Daoy (cell line): ENCODE measurements around the gene FGD5. TPM values are rescaled to one million over a fixed set of nuclear protein-coding genes. Genes with fewer than 3 reads are reported as not detected.
"Not testable (repeated sequence)": the region's sequence is repeated elsewhere in the genome, so short reads cannot be mapped to it uniquely, and the experiment has no call there.

ENCODE experiments used
- DNase-seq: peaks from one replicate; pipeline ENCODE4 v3.0.0-alpha.2; 2015; ENCODE audit warnings: low read depth
- total RNA-seq: library from RNA; depleted of rRNA; stranded (reverse); fragments of >200 nt; shearing (Covaris generic); gene quantifications from 2 replicates; pipeline ENCODE4 v1.2.3, GENCODE V29; 2014

The FGD5 gene
- total RNA-seq, 1 experiment from 2014 or later, result 7.0 TPM

- DNase-seq, result peak; percentile 24
Observed at GRCh38 chr3:14877469-14877868, 58.7 kb downstream of the FGD5 start.

- DNase-seq, result peak; percentile 42
Observed at GRCh38 chr3:14879211-14879874, 60.6 kb downstream of the FGD5 start.

- DNase-seq, result no peak
Observed at GRCh38 chr3:14880447-14881106, 61.8 kb downstream of the FGD5 start.

- DNase-seq, result no peak
Observed at GRCh38 chr3:14883226-14883625, 64.5 kb downstream of the FGD5 start.

- peak; percentile 26 for DNase-seq
Observed at GRCh38 chr3:14884665-14885064, 65.9 kb downstream of the FGD5 start.

GRCh38 chr3:14885307-14885706, 66.5 kb downstream of the FGD5 start:
- peak; percentile 30 for DNase-seq

GRCh38 chr3:14886101-14886500, 67.3 kb downstream of the FGD5 start:
- no peak for DNase-seq

GRCh38 chr3:14889205-14889604, 70.4 kb downstream of the FGD5 start:
- DNase-seq, result no peak

- no peak for DNase-seq
Observed at GRCh38 chr3:14889943-14890342, 71.2 kb downstream of the FGD5 start.

DNA sequence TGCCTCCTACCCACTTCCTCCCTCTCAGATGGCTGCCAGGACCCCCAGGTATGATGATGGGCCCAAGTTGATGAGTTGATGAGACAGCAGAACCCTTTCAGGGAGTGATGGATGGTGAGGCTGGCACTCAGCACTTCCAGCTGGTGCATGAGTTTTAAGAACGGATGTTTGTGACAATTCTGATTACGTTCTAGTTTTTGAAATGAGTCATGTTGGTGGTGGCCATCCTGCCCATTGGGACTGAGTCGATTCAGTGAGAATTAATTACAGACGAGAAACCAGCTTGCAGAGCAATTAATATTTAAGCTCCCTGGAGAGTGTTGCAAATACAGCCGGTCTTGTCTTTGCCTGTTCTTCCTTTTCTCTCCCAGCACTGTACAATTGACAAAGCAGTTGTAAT, 71.7 kb downstream of the FGD5 start:
- peak; percentile 58 for DNase-seq

DNA sequence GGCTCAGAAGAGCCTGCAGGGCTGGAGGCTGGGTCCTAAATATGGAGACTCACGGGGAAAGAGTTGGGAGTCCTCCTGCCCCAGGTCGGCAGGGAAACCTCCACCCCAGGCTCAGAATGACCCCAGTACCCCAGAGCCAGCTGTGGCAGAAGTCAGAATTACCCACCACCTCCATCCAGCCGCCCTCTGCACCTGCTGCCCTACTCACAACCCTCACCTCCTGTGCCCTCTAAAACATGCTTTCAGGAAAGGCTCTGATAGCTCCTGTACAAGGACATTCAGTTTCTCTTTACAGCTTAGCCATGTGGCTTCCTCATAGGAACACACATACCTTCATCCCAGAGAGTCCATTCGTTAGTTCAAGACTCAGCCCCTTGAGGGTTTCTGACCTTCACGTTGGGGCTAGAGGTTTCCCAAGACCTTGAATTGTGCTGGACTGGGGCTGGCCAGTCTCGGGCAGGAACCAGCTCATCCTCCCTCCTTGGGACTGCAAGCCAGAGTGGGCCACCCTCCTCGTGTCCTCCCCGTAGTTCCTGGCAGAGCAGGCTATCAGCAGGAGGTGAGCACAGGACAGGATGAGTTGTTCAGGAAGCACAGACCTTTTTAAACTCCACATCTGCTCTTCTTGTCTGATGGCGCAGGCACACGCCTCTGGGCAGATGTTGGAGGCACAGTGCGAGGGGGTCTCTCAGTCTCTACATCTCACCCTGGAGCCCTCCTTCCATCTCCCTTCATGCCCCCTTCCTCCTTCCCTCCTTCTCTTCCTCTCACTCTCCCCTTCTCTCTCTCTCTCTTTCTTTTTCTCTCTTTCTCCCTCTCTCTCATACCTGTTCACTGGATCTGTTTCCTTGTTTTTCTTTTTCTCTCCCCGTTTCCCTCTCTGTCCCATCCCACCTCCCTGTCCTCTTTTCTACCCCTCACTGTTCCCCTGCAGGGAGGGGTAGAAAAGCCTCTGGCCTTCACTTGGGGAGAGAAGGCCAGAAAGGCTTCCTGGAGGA, 72.7 kb downstream of the FGD5 start:
- DNase-seq, result no peak

DNA sequence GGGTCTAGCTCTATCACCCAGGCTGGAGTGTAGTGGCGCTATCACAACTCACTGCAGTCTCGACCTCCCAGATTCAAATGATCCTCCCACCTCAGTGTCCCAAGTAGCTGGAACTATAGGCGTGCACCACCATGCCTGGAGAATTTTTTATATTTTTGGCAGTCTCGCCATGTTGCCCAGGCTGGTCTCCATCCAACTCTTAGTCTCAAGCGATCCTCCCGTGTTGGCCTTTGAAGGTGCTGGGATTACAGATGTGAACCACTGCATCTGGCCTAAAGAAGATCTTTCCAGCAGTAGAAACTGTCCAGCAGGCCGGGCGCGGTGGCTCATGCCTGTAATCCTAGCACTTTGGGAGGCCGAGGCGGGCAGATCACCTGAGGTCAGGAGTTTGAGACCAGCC, 73.5 kb downstream of the FGD5 start:
- DNase-seq, result no peak

- no peak for DNase-seq
Observed at GRCh38 chr3:14894085-14894484, 75.3 kb downstream of the FGD5 start.

DNA sequence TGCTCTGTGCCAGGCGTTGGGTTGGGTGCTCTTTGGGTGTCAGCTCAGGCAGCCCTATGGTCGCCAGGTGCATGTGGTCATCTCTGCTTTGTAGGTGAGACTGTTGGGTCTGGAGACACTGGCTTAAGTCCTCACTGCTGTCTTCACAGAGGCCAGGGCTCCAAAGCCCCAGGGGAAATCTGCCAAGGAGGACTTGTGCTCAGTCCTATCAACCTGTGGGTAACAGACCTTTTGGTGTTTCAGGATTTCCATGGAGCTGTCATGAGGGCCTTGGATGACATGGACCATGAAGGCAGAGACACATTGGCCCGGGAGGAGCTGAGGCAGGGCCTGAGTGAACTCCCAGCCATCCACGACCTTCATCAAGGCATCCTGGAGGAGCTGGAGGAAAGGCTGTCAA, 78.5 kb downstream of the FGD5 start:
- no peak for DNase-seq

DNA sequence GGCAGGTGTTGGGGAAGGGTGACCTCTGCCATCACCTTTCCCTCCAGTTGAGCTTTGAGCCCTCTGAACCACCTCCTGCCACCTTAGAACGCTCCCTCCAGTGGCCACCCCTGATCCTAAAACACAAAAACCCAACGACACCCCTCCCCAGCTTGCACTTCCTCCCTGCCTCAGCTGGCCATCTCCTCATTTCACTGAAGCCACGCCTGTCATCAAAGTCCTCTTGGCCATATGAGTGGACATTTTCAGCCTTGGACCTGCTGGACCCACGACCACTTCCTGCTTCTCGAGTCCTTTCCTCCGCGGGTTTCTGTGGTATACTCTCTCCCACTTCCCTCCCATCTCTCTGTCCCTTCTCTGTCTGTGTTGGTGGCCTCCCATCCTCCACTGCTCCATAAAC, 80.2 kb downstream of the FGD5 start:
- DNase-seq, result no peak

GRCh38 chr3:14899993-14900618, 81.3 kb downstream of the FGD5 start:
- DNase-seq, result no peak

DNA sequence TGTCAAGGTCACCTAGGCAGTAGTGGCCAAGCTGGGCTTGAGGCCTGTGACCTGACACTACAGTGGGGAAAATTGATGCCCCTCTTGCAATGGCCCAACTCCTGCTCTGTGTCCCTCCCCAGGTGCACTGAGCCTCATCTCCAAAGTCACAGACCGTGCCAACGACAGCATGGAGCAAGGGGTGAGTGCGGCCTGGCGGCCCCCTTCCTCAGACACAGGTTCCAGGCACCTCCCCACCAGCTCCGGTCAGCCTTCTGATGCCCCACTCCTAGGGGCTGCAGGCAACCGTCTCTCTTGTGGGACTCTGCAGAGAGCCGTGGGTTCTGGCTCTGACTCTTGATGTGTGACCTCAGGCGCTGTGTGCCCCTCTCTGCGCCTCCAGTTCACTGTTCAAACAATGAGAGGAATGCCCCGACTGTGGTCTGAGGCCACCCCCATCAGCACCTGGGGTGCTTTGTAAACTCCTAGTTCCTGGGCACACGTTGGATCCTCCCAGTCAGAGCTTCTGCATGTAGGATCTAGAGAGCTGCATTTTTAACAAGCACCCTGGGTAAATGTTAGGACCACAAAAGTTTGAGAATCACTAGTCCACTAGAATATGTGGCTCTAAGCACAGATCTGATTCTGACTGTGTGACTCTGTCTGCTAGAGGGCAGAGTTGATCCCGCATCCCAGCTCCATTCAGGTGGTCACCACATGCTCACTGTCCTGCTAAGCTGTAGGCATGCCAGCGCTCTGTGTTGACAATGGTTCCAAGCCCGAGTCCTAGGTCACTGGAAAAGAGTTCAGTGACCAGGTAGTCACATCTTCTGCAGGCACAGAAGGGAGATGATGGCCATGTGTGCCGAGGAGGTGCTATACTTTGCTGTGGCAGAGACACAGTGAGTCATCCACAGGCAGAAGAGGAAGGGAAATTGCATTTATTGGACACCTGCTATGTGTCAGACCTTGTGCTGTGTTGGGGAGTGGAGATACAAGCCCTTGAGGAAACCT, 82.4 kb downstream of the FGD5 start:
- no peak for DNase-seq

DNA sequence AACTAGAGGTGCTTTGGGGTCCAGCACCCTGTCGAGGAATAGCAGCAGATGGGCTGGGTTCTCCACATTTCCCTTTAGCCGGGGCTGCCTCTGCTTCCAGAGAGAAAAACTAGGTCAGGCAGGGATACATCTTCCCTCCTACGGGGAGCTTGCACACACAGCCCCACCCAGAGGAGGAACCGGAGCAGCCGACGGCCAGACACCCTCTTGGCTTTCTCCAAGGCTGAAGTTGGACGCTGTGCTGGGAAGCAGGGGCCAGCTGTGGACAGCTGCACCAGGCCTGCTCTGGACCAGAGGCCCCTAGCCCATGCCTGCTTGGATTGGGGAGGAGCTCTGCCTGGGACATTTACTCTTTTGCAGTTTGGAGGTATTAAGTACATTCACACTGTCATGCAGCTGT, 84.0 kb downstream of the FGD5 start:
- no peak for DNase-seq

- DNase-seq, result not testable (repeated sequence)
Observed at GRCh38 chr3:14903501-14903900, 84.7 kb downstream of the FGD5 start.

- DNase-seq, result no peak
Observed at GRCh38 chr3:14905055-14905657, 86.4 kb downstream of the FGD5 start.
